ENCODE measurements around the gene KLF3.

KLF3 gene

GRCh38 chr4:38698176-38698575, 34.2 kb downstream of the KLF3 start:
- no peak for DNase-seq
- ATAC-seq, result no peak

- no peak for ATAC-seq
- DNase-seq, result no peak
Observed at GRCh38 chr4:38699112-38699511, 35.1 kb downstream of the KLF3 start.

- DNase-seq (no peak), ATAC-seq (no peak)
Observed at GRCh38 chr4:38703635-38704034, 39.6 kb downstream of the KLF3 start.

- ATAC-seq, result no peak
- DNase-seq, result no peak
Observed at GRCh38 chr4:38704622-38705154, 40.7 kb downstream of the KLF3 start.

GRCh38 chr4:38706301-38706700, 42.3 kb downstream of the KLF3 start:
- DNase-seq, result no peak
- no peak for ATAC-seq

GRCh38 chr4:38710053-38710452, 46.1 kb downstream of the KLF3 start:
- ATAC-seq, result no peak

GRCh38 chr4:38711066-38711465, 47.1 kb downstream of the KLF3 start:
- ATAC-seq (no peak), DNase-seq (no peak)

More at GRCh38 chr4:38710053-38710452, 46.1 kb downstream of the KLF3 start:
- DNase-seq, result no peak

GRCh38 chr4:38715050-38715449, 51.1 kb downstream of the KLF3 start:
- ATAC-seq, result no peak
- no peak for DNase-seq

- ATAC-seq, result no peak
- no peak for DNase-seq
Observed at GRCh38 chr4:38716256-38716655, 52.3 kb downstream of the KLF3 start.

- no peak for ATAC-seq
- DNase-seq, result no peak
Observed at GRCh38 chr4:38717604-38718003, 53.6 kb downstream of the KLF3 start.

- ATAC-seq (no peak), DNase-seq (no peak)
Observed at GRCh38 chr4:38723114-38723513, 59.1 kb downstream of the KLF3 start.

GRCh38 chr4:38723726-38724474, 59.9 kb downstream of the KLF3 start:
- no peak for DNase-seq
- no peak for ATAC-seq

- no peak for ATAC-seq
- no peak for DNase-seq
Observed at GRCh38 chr4:38724475-38724808, 60.4 kb downstream of the KLF3 start.

GRCh38 chr4:38728631-38729141, 64.7 kb downstream of the KLF3 start:
- no peak for ATAC-seq
- DNase-seq, result no peak

- no peak for DNase-seq
- peak; percentile 2 for ATAC-seq
Observed at GRCh38 chr4:38730493-38730829, 66.5 kb downstream of the KLF3 start.

- peak; percentile 94 for ATAC-seq
- peak; percentile 87 for DNase-seq
Observed at GRCh38 chr4:38730830-38731646, 67.0 kb downstream of the KLF3 start.

- no peak for ATAC-seq
- DNase-seq, result no peak
Observed at GRCh38 chr4:38733663-38734062, 69.7 kb downstream of the KLF3 start.

GRCh38 chr4:38734446-38734845, 70.4 kb downstream of the KLF3 start:
- no peak for DNase-seq
- ATAC-seq, result no peak

GRCh38 chr4:38734911-38735310, 70.9 kb downstream of the KLF3 start:
- no peak for DNase-seq
- ATAC-seq, result no peak

GRCh38 chr4:38735870-38736269, 71.9 kb downstream of the KLF3 start:
- DNase-seq (no peak), ATAC-seq (no peak)

GRCh38 chr4:38738940-38739803, 75.2 kb downstream of the KLF3 start:
- DNase-seq, result no peak

GRCh38 chr4:38740303-38740702, 76.3 kb downstream of the KLF3 start:
- ATAC-seq (no peak), DNase-seq (no peak)

More at GRCh38 chr4:38738940-38739803, 75.2 kb downstream of the KLF3 start:
- no peak for ATAC-seq

Data from stimulated activated naive CD8-positive, alpha-beta T cell treated with anti-CD3 and anti-CD28 coated beads, Interleukin-15, Interleukin-2, amounts not matched to agents 100 U/mL and 50 U/mL, for 24 hours (primary cell).